G401 (cell line): ENCODE data around the gene VANGL1. TPM values are rescaled to one million over a fixed set of nuclear protein-coding genes. Genes with fewer than 3 reads are reported as not detected.

Experiments
- DNase-seq: peaks from one replicate; pipeline ENCODE4 v3.0.0-alpha.2; 2015; ENCODE audit warnings: low spot score
- in situ Hi-C: cut with HindIII; loops from 2 replicates; pipeline ENCODE4 v1.10.0; 2016; ENCODE audit warnings: low sequenced_read_pairs, mixed read lengths
- total RNA-seq: library from RNA; depleted of rRNA; stranded (reverse); fragments of >200 nt; shearing (Covaris generic); gene quantifications from 2 replicates; pipeline ENCODE4 v1.2.3, GENCODE V29; 2014

VANGL1 gene
- total RNA-seq, 1 experiment from 2014 or later = 1.5 TPM

DNA sequence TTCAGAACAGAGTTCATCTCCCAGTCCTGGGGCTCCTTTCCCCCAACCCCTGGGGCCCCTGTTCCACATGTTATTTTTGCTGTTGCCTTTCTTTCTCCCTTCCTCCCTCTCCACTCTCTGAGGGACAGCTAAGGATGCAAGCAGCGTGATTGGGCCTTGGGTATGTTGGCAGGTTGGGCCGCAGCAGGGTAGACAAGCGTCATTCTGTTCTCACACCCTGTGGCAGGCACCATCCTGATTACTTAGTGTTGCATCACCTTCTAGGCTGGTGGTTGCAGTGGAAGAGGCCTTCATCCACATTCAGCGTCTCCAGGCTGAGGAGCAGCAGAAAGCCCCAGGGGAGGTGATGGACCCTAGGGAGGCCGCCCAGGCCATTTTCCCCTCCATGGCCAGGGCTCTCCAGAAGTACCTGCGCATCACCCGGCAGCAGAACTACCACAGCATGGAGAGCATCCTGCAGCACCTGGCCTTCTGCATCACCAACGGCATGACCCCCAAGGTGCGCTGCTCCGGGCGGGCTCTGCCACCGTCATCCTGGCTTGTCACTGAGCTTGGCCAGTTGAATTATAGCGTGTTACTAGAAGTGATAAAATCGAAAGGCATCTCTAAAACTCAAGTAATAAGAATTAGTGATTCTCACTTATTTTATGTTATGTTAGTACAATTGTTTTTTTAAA, 43.4 kb downstream of the VANGL1 start:
- no peak for DNase-seq
- in situ Hi-C loops = no loop called here

DNA sequence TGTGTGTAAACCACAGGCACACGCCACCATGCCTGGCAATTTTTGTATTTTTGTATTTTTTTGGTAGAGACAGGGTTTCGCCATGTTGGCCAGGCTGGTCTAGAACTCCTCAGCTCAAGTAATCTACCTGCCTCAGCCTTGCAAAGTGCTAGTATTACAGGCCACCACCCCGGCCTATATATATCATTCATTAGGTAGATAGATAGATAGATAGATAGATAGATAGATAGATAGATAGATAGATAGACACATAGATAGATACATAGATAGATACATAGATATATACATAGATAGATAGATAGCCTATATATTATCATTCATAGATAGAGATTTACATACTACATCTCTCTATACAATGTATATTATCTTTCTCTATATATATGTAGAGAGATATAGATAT, 46.0 kb downstream of the VANGL1 start:
- in situ Hi-C loops = no loop called here

GRCh38 chr1:115690972-115691371, 49.2 kb downstream of the VANGL1 start:
- in situ Hi-C loops = no loop called here
- DNase-seq = no peak

More for the DNA sequence above, 46.0 kb downstream of the VANGL1 start:
- no peak for DNase-seq

GRCh38 chr1:115692224-115692623, 50.5 kb downstream of the VANGL1 start:
- no peak for DNase-seq
- in situ Hi-C loops = no loop called here

DNA sequence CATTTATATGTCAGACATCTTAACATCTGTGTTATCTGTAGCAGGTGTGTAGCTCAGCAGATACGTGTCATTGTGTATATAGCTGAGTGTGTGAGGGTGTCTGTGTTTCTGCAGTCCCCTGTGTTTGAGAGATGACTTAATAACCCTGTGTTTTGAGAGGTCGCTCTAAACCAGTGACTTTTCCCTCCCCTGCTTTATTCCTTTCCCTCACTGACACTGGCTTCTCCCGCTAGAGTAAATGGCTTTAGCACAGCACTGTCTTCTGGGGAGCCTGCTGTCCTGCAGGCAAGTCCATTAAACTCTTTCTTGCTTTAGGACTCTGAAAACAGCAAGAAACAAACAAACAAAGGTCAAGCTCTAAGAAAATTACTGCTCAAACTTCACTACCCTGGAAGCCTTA, 53.0 kb downstream of the VANGL1 start:
- DNase-seq = no peak
- in situ Hi-C loops = no loop called here

DNA sequence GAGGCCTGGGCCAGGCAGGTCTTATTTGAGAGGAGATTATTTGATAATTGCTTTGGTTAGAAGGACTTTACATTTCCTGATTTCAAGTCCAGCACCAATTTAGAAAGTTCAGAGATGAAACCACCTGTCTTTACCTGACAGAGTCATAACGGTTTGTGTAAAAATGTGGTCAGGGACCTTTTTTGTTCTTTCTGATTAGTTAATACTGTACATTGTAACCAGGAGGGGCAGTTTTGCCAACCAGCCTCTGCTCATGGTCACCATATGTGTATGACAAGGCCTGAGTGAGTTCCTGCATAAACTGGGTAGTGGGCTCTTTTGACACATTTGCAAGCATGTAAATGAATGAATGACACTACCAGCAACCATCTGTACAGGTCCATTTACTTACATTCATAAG, 55.8 kb downstream of the VANGL1 start:
- in situ Hi-C loops = no loop called here
- no peak for DNase-seq

DNA sequence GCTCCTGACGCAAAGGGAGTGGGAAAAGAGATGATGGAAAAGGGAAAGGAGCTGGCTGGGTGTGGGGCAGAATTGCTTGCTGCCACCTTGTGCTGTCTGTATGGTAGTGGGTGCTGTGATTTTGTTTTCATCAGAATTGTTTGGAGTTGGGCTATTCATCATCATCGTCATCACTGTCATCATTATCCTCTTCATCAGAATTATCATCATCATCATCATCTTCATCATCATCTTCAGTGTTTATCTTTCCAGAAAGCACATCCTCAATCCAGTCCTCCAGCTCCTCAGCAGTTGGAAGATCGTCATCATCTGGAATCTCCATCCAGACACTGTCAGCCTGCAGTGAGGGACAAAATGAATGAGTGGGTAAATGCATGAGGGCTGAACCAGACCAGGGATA, 59.3 kb downstream of the VANGL1 start:
- in situ Hi-C loops = no loop called here
- DNase-seq = no peak

DNA sequence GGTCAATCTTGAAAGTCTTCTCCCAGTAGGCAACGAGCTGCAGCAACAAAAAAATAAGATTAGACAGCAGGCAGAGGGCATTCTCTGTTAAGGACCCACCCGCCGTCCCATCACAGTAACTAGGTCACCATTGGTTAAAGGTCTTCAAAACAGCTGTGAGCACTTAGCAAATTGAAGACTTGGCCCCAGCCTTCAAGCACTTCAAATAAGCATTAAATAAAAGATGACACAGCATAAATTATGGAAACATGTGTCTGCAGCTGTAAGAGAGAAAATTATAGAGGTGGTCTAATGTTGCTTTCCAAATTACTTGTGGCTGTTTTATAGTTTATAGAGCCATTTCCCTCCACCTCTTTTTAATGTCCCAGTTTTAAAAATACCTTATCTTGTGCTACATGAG, 61.2 kb downstream of the VANGL1 start:
- in situ Hi-C loops = no loop called here
- DNase-seq = no peak

- DNase-seq = no peak
- in situ Hi-C loops = no loop called here
These were observed 63.5 kb downstream of the VANGL1 start for GRCh38 chr1:115705085-115705951.

DNA sequence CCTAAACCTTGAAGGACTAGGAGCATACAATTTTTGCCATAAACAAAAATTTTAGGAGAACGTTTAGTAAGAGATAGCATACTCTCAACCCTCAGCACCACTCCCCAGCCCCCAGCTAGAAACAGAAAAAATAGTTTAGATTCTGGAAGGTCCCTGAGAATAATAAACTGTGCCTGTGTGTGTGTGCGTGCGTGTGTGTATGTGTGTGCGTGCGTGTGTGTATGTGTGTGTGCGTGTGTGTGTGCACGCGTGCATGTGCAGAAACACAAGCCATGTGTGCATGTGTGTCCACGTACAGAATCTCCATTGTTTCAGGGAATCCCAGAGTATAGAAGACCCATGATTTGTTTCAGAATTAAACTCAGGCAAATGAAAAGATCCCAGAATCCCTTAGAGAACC, 64.2 kb downstream of the VANGL1 start:
- DNase-seq = no peak
- in situ Hi-C loops = no loop called here

- DNase-seq = peak; percentile 23
- in situ Hi-C loops = no loop called here
These were observed 65.0 kb downstream of the VANGL1 start for GRCh38 chr1:115706587-115707425.

GRCh38 chr1:115710859-115711624, 69.3 kb downstream of the VANGL1 start:
- in situ Hi-C loops = no loop called here
- DNase-seq = no peak

GRCh38 chr1:115712911-115713609, 71.3 kb downstream of the VANGL1 start:
- in situ Hi-C loops = no loop called here
- DNase-seq = no peak

GRCh38 chr1:115713906-115714305, 72.1 kb downstream of the VANGL1 start:
- in situ Hi-C loops = no loop called here
- DNase-seq = no peak

DNA sequence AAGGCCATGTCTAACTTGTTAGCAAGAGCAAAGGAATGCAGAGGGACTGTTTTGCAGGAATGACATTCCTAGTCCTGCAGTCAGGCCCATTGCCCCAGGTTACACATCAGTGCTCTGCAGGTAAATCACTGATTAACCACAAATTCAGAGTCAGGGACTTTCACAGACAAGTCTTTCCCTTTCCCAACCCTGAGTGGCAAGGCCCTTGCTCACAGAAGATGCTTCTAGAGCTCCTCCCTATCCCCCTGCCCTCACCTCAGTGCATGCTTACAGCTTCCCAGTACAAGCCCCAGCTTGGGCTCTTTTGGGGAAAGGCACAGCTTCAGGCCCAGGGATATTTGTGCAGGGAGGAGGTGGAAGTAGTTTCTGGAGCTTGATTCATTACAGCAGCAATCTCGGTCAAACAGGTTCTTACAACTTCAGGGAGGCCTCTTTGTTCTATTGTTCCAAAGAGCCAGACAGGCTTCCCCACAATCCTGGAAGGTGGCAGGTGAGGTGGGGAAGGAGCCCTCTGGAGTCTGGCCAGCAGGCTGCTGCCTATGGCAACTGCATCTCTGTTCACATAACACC, 72.9 kb downstream of the VANGL1 start:
- in situ Hi-C loops = no loop called here
- no peak for DNase-seq

DNA sequence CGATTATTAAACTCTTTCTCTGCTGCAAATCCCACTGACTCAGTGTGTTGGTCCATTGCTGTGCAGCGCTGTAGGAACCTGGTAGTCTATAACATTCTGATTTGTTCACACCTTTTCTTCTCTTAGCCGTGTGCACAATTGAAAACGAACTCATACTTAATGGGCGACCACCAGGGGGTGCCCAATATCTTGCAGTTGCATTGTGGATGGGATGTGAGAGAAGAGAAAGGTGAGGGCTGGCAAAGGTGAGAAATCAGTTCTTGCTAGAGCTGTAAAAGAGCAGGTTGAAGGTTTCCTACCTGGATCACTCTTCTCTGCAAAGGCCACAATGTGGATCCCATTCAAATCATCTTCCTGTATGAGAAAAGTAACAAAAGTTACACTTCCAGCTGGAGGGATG, 75.8 kb downstream of the VANGL1 start:
- DNase-seq = peak; percentile 43
- in situ Hi-C loops = no loop called here

- in situ Hi-C loops = no loop called here
- DNase-seq = no peak
These were observed 76.4 kb downstream of the VANGL1 start for GRCh38 chr1:115718011-115718754.

- in situ Hi-C loops = no loop called here
- no peak for DNase-seq
These were observed 77.5 kb downstream of the VANGL1 start for GRCh38 chr1:115719285-115719684.
